HG03025 (cell line): ENCODE measurements around the gene ZSCAN21.

ENCODE experiments used
- ATAC-seq: cut with Tn5 transposase; IDR thresholded peaks from one replicate; pipeline ENCODE4 v1.9.1; 2021; ENCODE audit warnings: mild to moderate bottlenecking, moderate library complexity; ENCODE audit not compliant: unreplicated experiment, low FRiP score

ZSCAN21 gene

DNA sequence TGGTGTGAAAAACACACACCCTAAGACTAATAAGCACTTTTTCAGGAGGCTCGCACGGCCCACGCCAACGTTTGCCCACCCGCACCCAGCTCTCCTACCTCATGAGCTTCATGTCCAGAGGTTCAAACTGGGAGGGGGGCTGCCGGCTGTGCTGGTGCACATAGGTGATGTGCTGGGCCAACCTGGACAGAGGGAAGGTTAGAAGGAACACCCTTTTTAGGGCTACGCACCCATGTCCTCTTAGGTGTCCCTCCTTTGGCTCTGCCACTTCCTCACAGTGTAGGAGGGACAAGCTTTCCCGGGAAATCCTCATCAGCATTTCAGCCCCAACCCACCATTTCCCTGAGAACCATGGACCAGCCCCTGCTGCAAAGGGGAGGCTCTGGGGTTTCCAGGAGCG, 45.7 kb downstream of the ZSCAN21 start:
- no peak for ATAC-seq

- ATAC-seq = no peak
Observed at GRCh38 chr7:100095704-100096103, 46.1 kb downstream of the ZSCAN21 start.

DNA sequence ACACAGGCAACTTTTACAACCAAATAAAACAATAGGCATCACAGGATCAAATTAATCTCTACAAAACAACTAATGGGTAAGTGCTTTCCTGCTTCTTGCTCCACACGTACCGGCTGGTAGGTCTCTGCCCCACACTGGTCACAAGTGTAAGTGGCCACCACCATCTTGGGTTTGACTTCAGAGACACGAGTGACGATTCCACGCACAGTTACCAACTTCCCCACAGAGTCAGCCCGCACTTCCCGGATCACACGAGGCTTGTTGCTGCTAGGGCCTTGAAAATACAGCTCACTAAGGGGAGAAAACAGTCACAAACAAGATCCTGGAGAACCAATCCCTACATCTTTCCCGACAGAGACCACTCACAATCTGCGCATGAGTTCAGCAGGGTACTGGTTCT, 49.3 kb downstream of the ZSCAN21 start:
- ATAC-seq = no peak

GRCh38 chr7:100099452-100099851, 49.9 kb downstream of the ZSCAN21 start:
- no peak for ATAC-seq

- ATAC-seq = peak; percentile 72
Observed at GRCh38 chr7:100100420-100101015, 50.9 kb downstream of the ZSCAN21 start.

- peak; percentile 81 for ATAC-seq
Observed at GRCh38 chr7:100101016-100101862, 51.7 kb downstream of the ZSCAN21 start, which contains the start of the genes AP4M1 and MCM7. Gene AP4M1, plus strand, starts transcription at chr7:100101643. Its CDS starts 72 bp downstream, at chr7:100101715. Gene MCM7, minus strand, starts transcription at chr7:100101397. Its CDS starts 103 bp downstream, at chr7:100101294.

DNA sequence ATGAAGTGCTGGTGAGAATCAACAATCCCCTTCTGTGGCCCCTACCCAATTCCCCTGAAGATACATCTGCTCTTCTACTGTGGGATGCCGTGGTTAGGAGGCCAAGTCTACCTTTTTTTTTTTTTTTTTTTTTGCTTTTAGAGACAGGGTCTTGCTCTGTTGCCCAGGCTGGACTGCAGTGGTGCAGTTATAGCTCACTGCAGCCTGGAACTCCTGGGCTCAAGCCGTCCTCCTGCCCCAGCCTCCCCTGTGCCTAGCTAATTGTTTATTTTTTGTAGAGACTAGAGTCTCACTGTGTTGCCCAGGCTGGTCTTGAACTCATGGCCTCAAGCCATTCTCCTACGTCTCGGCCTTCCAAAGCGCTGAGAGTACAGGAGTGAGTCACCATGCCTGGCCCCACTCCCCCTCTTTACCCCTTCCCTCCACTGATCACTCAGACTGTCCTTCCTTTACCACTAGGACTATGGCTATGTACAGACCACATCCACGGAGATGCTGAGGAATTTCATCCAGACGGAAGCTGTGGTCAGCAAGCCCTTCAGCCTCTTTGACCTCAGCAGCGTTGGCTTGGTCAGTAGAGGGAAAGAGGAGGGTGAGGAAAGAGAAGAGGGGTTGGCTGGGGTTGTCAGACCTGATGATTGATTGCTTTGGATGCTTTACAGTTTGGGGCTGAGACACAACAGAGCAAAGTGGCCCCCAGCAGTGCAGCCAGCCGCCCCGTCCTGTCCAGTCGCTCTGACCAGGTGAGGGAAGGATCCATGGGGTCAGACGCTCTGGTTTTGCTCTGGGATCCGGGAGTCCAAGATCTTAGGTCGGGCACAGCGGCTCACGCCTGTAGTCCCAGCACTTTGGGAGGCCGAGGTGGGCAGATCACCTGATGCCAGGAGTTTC, 53.6 kb downstream of the ZSCAN21 start:
- no peak for ATAC-seq

GRCh38 chr7:100105534-100105933, 56.0 kb downstream of the ZSCAN21 start:
- no peak for ATAC-seq

- ATAC-seq = no peak
Observed at GRCh38 chr7:100106633-100107032, 57.1 kb downstream of the ZSCAN21 start.

DNA sequence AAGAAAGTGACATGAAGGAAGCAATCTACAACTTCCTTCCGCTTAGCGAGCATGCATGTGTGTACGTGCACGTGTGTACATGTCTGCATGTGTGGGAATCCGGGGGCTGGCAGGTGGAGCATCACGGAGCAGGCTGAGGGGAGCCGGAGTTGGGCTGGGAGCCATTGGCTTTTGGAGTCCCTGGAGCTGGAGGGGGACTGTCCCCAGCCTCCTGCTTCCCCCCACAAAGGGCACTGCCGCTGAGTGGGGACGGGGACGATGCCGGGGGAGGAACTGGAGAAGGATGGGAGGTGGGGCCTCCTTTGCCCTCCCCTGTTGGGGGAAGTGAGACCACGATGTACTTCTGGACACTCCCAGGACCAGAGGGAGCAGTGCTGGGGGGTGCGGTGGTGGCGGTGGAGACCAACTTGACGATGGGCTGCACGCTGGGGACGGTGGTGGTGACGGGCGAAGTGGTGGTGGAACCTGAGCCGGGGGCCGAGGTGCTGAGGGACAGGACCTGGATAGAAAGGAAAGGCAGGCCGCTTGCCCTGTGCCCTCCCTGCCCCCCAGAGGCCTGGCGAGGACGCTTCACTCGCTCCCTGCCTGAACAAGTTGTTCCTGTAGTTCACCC, 57.7 kb downstream of the ZSCAN21 start:
- ATAC-seq = no peak

DNA sequence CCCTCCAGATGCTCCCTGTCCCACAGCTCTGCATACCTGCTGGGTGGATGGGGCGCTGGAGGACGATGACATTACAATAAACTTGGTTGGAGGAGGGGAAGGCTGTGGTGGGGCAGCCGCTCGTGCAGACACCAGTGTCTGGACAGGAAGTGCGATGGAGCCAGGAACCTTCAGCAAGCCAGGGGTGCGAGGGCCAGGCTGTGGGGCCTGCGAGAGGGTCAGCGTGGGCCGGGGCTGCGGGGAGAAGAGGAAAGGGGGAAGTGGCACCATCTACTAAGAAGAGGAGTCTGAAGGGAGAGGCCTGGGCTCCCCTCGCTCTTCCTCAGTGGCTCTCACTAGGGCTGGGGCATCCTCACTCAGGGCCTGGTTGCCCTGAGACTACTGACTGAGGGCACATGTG, 58.3 kb downstream of the ZSCAN21 start:
- ATAC-seq = no peak

GRCh38 chr7:100109521-100110163, 60.1 kb downstream of the ZSCAN21 start:
- ATAC-seq = no peak

- ATAC-seq = no peak
Observed at GRCh38 chr7:100111156-100111555, 61.6 kb downstream of the ZSCAN21 start.

DNA sequence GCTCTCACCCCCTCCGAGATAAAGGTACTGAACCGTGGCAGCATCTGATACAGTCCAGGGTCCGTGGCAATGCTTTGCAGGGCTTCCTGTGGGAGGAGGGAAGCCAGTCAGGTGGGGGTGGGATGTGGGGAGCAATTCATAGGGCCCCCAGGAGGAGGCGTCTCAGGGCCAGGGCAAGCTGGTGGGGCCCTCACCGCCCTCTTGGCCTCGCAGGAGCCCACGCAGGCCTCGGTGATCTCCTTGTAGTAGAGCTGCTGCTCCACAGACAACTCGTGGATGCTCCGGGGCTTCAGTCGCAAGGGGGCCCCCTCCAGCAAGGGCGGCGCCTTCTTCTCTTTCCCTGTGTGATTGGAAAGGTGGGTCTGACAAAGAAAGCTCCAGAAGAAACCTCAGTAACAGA, 62.3 kb downstream of the ZSCAN21 start:
- no peak for ATAC-seq
